ENCODE data around the gene RBBP5. TPM values are rescaled to one million over a fixed set of nuclear protein-coding genes. Genes with fewer than 3 reads are reported as not detected.
"Not testable (repeated sequence)": the region's sequence is repeated elsewhere in the genome, so short reads cannot be mapped to it uniquely, and the experiment has no call there.

Gene RBBP5
- total RNA-seq, 3 donors from 2014 or later (not counting 1 experiment from before 2014, with no cell fraction given): 13.9 to 18.2 (median 17.8) TPM

DNA sequence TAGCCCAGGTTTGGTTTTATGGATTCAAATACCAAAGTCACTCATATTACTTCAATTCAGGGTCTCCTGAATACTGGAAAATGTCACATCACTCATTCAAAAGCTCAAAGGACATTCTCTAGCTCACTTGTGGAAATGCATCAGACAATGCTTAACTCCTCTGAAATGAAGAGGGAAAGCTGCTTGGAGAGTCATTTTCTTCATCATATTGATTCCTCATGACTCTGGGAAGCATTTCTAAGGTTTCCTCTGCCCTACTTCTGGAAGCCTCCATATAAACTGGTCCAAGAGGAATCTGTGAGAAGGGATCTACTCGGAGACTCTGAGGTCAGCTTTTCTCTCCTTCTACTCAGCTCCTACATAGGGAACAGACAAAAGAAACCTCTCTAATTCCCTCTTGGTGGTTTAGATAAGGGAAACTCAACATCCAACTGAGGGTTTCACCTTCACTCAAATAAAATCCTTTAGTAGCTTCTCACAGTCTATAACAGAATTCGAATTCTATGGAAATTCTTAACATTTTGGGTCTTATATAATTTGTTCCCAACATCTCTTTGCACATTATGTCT, 36.4 kb upstream of the RBBP5 start:
- no peak overlapping the region for H3K4me3 Mint-ChIP-seq
- no peaks in the 10 kb centered on the region for H3K9me3 Mint-ChIP-seq
- ATAC-seq: no peak
- TF ChIP-seq, protein P1, sequence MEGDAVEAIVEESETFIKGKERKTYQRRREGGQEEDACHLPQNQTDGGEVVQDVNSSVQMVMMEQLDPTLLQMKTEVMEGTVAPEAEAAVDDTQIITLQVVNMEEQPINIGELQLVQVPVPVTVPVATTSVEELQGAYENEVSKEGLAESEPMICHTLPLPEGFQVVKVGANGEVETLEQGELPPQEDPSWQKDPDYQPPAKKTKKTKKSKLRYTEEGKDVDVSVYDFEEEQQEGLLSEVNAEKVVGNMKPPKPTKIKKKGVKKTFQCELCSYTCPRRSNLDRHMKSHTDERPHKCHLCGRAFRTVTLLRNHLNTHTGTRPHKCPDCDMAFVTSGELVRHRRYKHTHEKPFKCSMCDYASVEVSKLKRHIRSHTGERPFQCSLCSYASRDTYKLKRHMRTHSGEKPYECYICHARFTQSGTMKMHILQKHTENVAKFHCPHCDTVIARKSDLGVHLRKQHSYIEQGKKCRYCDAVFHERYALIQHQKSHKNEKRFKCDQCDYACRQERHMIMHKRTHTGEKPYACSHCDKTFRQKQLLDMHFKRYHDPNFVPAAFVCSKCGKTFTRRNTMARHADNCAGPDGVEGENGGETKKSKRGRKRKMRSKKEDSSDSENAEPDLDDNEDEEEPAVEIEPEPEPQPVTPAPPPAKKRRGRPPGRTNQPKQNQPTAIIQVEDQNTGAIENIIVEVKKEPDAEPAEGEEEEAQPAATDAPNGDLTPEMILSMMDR (IDR thresholded peaks at IDR 0.05): no peak
- H3K27ac ChIP-seq (ENCODE audit: low read length): no peak overlapping the region
- H3K27me3 Mint-ChIP-seq (ENCODE audit: low read depth in 2 of 2): no peaks in the 10 kb centered on the region
- WGBS (ENCODE audit: insufficient coverage): 100% methylated on average over 1 of the region's 2 CpGs
- H3K36me3 ChIP-seq (ENCODE audit: control insufficient read depth, insufficient read depth, low read length): peaks cover 75% of the 10 kb centered on the region
- intact Hi-C loops (cut with micrococcal nuclease): no loop called here
- H3K27me3 ChIP-seq (ENCODE audit: control insufficient read depth, insufficient read depth, low read length): no peaks in the 10 kb centered on the region
- DNase-seq: no peak
- H3K9me3 ChIP-seq (ENCODE audit: control insufficient read depth, insufficient read depth, low read length): peaks cover 8% of the 10 kb centered on the region
- no peaks in the 10 kb centered on the region for H3K4me1 Mint-ChIP-seq
- no peak overlapping the region for H3K4me3 ChIP-seq (ENCODE audit: low read length)
- H3K27ac Mint-ChIP-seq: peak overlapping the region in 1 of 2 donors; percentile 71
- H3K4me1 ChIP-seq (ENCODE audit: control insufficient read depth, insufficient read depth, low read length): no peaks in the 10 kb centered on the region
- H3K36me3 Mint-ChIP-seq: peaks cover 29% of the 10 kb centered on the region

- intact Hi-C loops (cut with micrococcal nuclease); H3K9me3 Mint-ChIP-seq; H3K4me3 ChIP-seq (ENCODE audit: low read length); H3K27me3 Mint-ChIP-seq (ENCODE audit: low read depth in 2 of 2); DNase-seq; H3K4me1 Mint-ChIP-seq; H3K4me3 Mint-ChIP-seq; H3K9me3 ChIP-seq (ENCODE audit: control insufficient read depth, insufficient read depth, low read length); ATAC-seq; H3K4me1 ChIP-seq (ENCODE audit: control insufficient read depth, insufficient read depth, low read length); H3K27me3 ChIP-seq (ENCODE audit: control insufficient read depth, insufficient read depth, low read length); H3K27ac Mint-ChIP-seq; H3K27ac ChIP-seq (ENCODE audit: low read length): not testable (repeated sequence)
- peaks cover 60% of the 10 kb centered on the region for H3K36me3 ChIP-seq (ENCODE audit: control insufficient read depth, insufficient read depth, low read length)
- H3K36me3 Mint-ChIP-seq: peaks cover 29% of the 10 kb centered on the region
- WGBS (ENCODE audit: insufficient coverage): 67% methylated on average over 3 of the region's 3 CpGs
Observed at GRCh38 chr1:205155665-205156377, 34.0 kb upstream of the RBBP5 start.

- Mint-ChIP-seq H3K27me3 (ENCODE audit: low read depth in 2 of 2) (no peaks in the 10 kb centered on the region), H3K4me1 (no peaks in the 10 kb centered on the region), H3K4me3 (no peak overlapping the region), H3K36me3 (peaks cover 35% of the 10 kb centered on the region), H3K9me3 (no peaks in the 10 kb centered on the region), H3K27ac (no peak overlapping the region)
- H3K9me3 ChIP-seq (ENCODE audit: control insufficient read depth, insufficient read depth, low read length): peaks cover 8% of the 10 kb centered on the region
- WGBS (ENCODE audit: insufficient coverage): 100% methylated on average over 3 of the region's 4 CpGs
- no peaks in the 10 kb centered on the region for H3K27me3 ChIP-seq (ENCODE audit: control insufficient read depth, insufficient read depth, low read length)
- no peak for ATAC-seq
- peaks cover 47% of the 10 kb centered on the region for H3K36me3 ChIP-seq (ENCODE audit: control insufficient read depth, insufficient read depth, low read length)
- intact Hi-C loops (cut with micrococcal nuclease): no loop called here
- no peak overlapping the region for H3K27ac ChIP-seq (ENCODE audit: low read length)
- no peak for DNase-seq
- H3K4me1 ChIP-seq (ENCODE audit: control insufficient read depth, insufficient read depth, low read length): no peaks in the 10 kb centered on the region
- TF ChIP-seq, protein P1 (IDR thresholded peaks at IDR 0.05): no peak
- H3K4me3 ChIP-seq (ENCODE audit: low read length): no peak overlapping the region
Observed at GRCh38 chr1:205152505-205152904, 30.7 kb upstream of the RBBP5 start.

GRCh38 chr1:205150651-205151428, 29.1 kb upstream of the RBBP5 start:
- DNase-seq (no peak), ATAC-seq (no peak)
- no peak overlapping the region for H3K27ac Mint-ChIP-seq
- no peaks in the 10 kb centered on the region for H3K27me3 Mint-ChIP-seq (ENCODE audit: low read depth in 2 of 2)
- H3K27ac ChIP-seq (ENCODE audit: low read length): no peak overlapping the region
- TF ChIP-seq, protein P1 (IDR thresholded peaks at IDR 0.05): no peak
- no peaks in the 10 kb centered on the region for H3K9me3 Mint-ChIP-seq
- H3K36me3 ChIP-seq (ENCODE audit: control insufficient read depth, insufficient read depth, low read length): peaks cover 44% of the 10 kb centered on the region
- no peak overlapping the region for H3K4me3 Mint-ChIP-seq
- no peaks in the 10 kb centered on the region for H3K27me3 ChIP-seq (ENCODE audit: control insufficient read depth, insufficient read depth, low read length)
- intact Hi-C loops (cut with micrococcal nuclease): no loop called here
- peaks cover 24% of the 10 kb centered on the region for H3K36me3 Mint-ChIP-seq
- H3K4me1 ChIP-seq (ENCODE audit: control insufficient read depth, insufficient read depth, low read length): no peaks in the 10 kb centered on the region
- H3K9me3 ChIP-seq (ENCODE audit: control insufficient read depth, insufficient read depth, low read length): peaks cover 3% of the 10 kb centered on the region
- H3K4me3 ChIP-seq (ENCODE audit: low read length): no peak overlapping the region
- H3K4me1 Mint-ChIP-seq: no peaks in the 10 kb centered on the region
- 97% methylated on average over 3 of the region's 5 CpGs for WGBS (ENCODE audit: insufficient coverage)

All from natural killer cell (primary cell).